KMS-11 (cell line): Measurements from ENCODE around the gene PTPRN2.

Experiments used
- H2AFZ ChIP-seq: fragments of 200-600 bp; sonication (generic); 2 replicates; pipeline ENCODE4 v1.6.1; 2016; ENCODE audit warnings: antibody characterized with exemption, mixed run types, low read depth
- H3K27ac ChIP-seq: fragments of 200-600 bp; sonication (generic); 2 replicates; pipeline ENCODE4 v1.6.1; 2016; ENCODE audit warnings: mild to moderate bottlenecking, mixed run types
- H3K27me3 ChIP-seq: fragments of 200-600 bp; sonication (generic); 2 replicates; pipeline ENCODE4 v1.6.1; 2017; ENCODE audit warnings: mild to moderate bottlenecking, low read depth, mixed run types, moderate library complexity; ENCODE audit not compliant: insufficient read depth
- H3K36me3 ChIP-seq: fragments of 200-600 bp; sonication (generic); 2 replicates; pipeline ENCODE4 v1.6.1; 2017; ENCODE audit warnings: mild to moderate bottlenecking, mixed run types; ENCODE audit not compliant: insufficient read depth
- H3K4me1 ChIP-seq: fragments of 200-600 bp; sonication (generic); 2 replicates; pipeline ENCODE4 v1.6.1; 2016; ENCODE audit warnings: mild to moderate bottlenecking, low read depth, mixed run types; ENCODE audit not compliant: poor library complexity, severe bottlenecking
- H3K4me2 ChIP-seq: fragments of 200-600 bp; sonication (generic); 2 replicates; pipeline ENCODE4 v1.7.0; 2016; ENCODE audit warnings: mild to moderate bottlenecking, mixed run types
- H3K4me3 ChIP-seq: fragments of 200-600 bp; sonication (generic); IDR thresholded peaks from 2 replicates; pipeline ENCODE4 v1.6.1; 2017; ENCODE audit warnings: low read depth, low read length, mixed read lengths; ENCODE audit not compliant: insufficient read depth
- H3K79me2 ChIP-seq: fragments of 200-600 bp; sonication (generic); 2 replicates; pipeline ENCODE4 v1.6.1; 2016; ENCODE audit warnings: low read depth, mixed run types; ENCODE audit not compliant: insufficient read depth
- H3K9ac ChIP-seq: fragments of 200-600 bp; sonication (generic); 2 replicates; pipeline ENCODE4 v1.6.1; 2016; ENCODE audit warnings: mild to moderate bottlenecking, mixed run types
- H4K20me1 ChIP-seq: fragments of 200-600 bp; sonication (generic); 2 replicates; pipeline ENCODE4 v1.6.1; 2016; ENCODE audit warnings: mild to moderate bottlenecking, mixed run types; ENCODE audit not compliant: insufficient read depth
- TF ChIP-seq, protein P1 (sequence below): fragments of 200-600 bp; sonication (generic); conservative IDR thresholded peaks from 2 replicates; pipeline ENCODE4 v1.6.1; 2017; ENCODE audit warnings: low read depth, mild to moderate bottlenecking, antibody characterized with exemption, low read length, moderate library complexity, mixed read lengths

Gene PTPRN2

GRCh38 chr7:157827045-157827862, 760.4 kb downstream of the PTPRN2 start:
- Histone ChIP-seq H3K36me3 (no peaks in the 10 kb centered on the region), H3K9ac (no peak overlapping the region), H3K79me2 (no peaks in the 10 kb centered on the region), H3K27me3 (no peaks in the 10 kb centered on the region; the same call in 1 of the 2 replicates), H3K27ac (no peak overlapping the region), H3K4me2 (no peak overlapping the region), H2AFZ (no peak overlapping the region), H4K20me1 (no peaks in the 10 kb centered on the region), H3K4me1 (no peaks in the 10 kb centered on the region), H3K4me3 (no peak overlapping the region)
- TF ChIP-seq, protein P1, sequence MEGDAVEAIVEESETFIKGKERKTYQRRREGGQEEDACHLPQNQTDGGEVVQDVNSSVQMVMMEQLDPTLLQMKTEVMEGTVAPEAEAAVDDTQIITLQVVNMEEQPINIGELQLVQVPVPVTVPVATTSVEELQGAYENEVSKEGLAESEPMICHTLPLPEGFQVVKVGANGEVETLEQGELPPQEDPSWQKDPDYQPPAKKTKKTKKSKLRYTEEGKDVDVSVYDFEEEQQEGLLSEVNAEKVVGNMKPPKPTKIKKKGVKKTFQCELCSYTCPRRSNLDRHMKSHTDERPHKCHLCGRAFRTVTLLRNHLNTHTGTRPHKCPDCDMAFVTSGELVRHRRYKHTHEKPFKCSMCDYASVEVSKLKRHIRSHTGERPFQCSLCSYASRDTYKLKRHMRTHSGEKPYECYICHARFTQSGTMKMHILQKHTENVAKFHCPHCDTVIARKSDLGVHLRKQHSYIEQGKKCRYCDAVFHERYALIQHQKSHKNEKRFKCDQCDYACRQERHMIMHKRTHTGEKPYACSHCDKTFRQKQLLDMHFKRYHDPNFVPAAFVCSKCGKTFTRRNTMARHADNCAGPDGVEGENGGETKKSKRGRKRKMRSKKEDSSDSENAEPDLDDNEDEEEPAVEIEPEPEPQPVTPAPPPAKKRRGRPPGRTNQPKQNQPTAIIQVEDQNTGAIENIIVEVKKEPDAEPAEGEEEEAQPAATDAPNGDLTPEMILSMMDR: no peak

- Histone ChIP-seq H3K79me2 (no peaks in the 10 kb centered on the region), H3K4me2 (no peak overlapping the region), H4K20me1 (no peaks in the 10 kb centered on the region), H3K27ac (no peak overlapping the region), H3K4me3 (no peak overlapping the region), H3K27me3 (no peaks in the 10 kb centered on the region; the same call in 1 of the 2 replicates), H3K36me3 (no peaks in the 10 kb centered on the region), H3K9ac (no peak overlapping the region), H2AFZ (no peak overlapping the region), H3K4me1 (no peaks in the 10 kb centered on the region)
- TF ChIP-seq, protein P1: no peak
Measured at GRCh38 chr7:157826566-157826965, 761.1 kb downstream of the PTPRN2 start.

DNA sequence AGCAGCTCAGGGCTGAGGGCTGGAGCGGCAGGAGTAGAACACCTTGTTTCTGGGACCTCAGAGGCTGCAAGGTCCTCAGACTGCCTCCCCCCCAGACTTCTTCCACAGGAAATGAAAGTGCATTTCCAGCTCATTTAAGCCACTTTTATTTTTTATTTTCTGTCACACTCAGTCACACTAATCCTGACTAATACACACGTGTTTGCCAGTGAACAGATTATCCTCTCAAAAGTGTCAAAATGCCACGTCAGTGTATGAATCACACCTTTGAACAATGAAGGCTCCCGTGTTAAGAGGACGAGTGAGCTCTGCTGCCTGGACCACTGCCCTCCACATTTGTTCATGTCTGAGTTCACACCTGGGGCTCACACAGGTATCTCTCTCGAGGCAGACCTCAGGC, 762.3 kb downstream of the PTPRN2 start:
- Histone ChIP-seq H3K36me3 (no peaks in the 10 kb centered on the region), H3K79me2 (no peaks in the 10 kb centered on the region), H3K9ac (no peak overlapping the region), H3K4me3 (no peak overlapping the region), H3K4me2 (no peak overlapping the region), H2AFZ (no peak overlapping the region), H3K27ac (no peak overlapping the region), H3K4me1 (no peaks in the 10 kb centered on the region), H4K20me1 (no peaks in the 10 kb centered on the region), H3K27me3 (no peaks in the 10 kb centered on the region)
- TF ChIP-seq, protein P1: no peak

- Histone ChIP-seq H3K27ac (no peak overlapping the region), H3K36me3 (no peaks in the 10 kb centered on the region), H3K27me3 (no peaks in the 10 kb centered on the region), H3K4me1 (no peaks in the 10 kb centered on the region), H3K4me3 (no peak overlapping the region), H4K20me1 (no peaks in the 10 kb centered on the region), H3K4me2 (no peak overlapping the region), H3K9ac (no peak overlapping the region), H2AFZ (no peak overlapping the region), H3K79me2 (no peaks in the 10 kb centered on the region)
- TF ChIP-seq, protein P1: no peak
Measured at GRCh38 chr7:157824819-157825121, 762.9 kb downstream of the PTPRN2 start.
